H9 (cell line): ENCODE data around the gene FAM217B. TPM values are rescaled to one million over a fixed set of nuclear protein-coding genes. Genes with fewer than 3 reads are reported as not detected.

Experiments used
- DNase-seq: peaks from one replicate; pipeline ENCODE4 v3.0.0-alpha.2; 2017
- H2AFZ ChIP-seq: one replicate; pipeline ENCODE4 v1.6.1; 2013; ENCODE audit warnings: mild to moderate bottlenecking, low read length, control low read depth, moderate library complexity
- H2AK5ac ChIP-seq: 2 replicates; pipeline ENCODE4 v1.6.1; 2013; ENCODE audit warnings: low read length, control low read depth, mixed read lengths; ENCODE audit not compliant: insufficient read length
- H2BK120ac ChIP-seq: one replicate; pipeline ENCODE4 v1.6.1; 2013; ENCODE audit warnings: low read depth, mild to moderate bottlenecking, low read length, control low read depth, inconsistent platforms; ENCODE audit not compliant: poor library complexity, severe bottlenecking
- H2BK12ac ChIP-seq: 2 replicates; pipeline ENCODE4 v1.6.1; 2013; ENCODE audit warnings: low read length, control low read depth, mixed read lengths, low read depth; ENCODE audit not compliant: insufficient read length
- H2BK15ac ChIP-seq: 2 replicates; pipeline ENCODE4 v1.6.1; 2013; ENCODE audit warnings: low read depth, low read length, control low read depth
- H2BK20ac ChIP-seq: one replicate; pipeline ENCODE4 v1.6.1; 2013; ENCODE audit warnings: low read depth, mild to moderate bottlenecking, low read length, control low read depth, inconsistent platforms; ENCODE audit not compliant: poor library complexity, severe bottlenecking
- H2BK5ac ChIP-seq: 2 replicates; pipeline ENCODE4 v1.6.1; 2013; ENCODE audit warnings: low read length, control low read depth, mixed read lengths; ENCODE audit not compliant: insufficient read length
- H3K14ac ChIP-seq: 2 replicates; pipeline ENCODE4 v1.6.1; 2013; ENCODE audit warnings: low read length, control low read depth; ENCODE audit not compliant: insufficient read depth
- H3K18ac ChIP-seq: 2 replicates; pipeline ENCODE4 v1.6.1; 2013; ENCODE audit warnings: low read depth, mild to moderate bottlenecking, mixed read lengths, low read length, control low read depth; ENCODE audit not compliant: insufficient read length
- H3K23ac ChIP-seq: 2 replicates; pipeline ENCODE4 v1.6.1; 2013; ENCODE audit warnings: low read length, control low read depth, mixed read lengths, low read depth; ENCODE audit not compliant: insufficient read length
- H3K23me2 ChIP-seq: 2 replicates; pipeline ENCODE4 v1.6.1; 2013; ENCODE audit warnings: low read depth, mild to moderate bottlenecking, mixed read lengths, low read length, control low read depth; ENCODE audit not compliant: insufficient read length, poor library complexity, severe bottlenecking
- H3K27ac ChIP-seq: 2 replicates; pipeline ENCODE4 v1.5.1; 2013; ENCODE audit warnings: low read length, control low read depth, mixed read lengths, low read depth; ENCODE audit not compliant: insufficient read length
- H3K27me3 ChIP-seq: 2 replicates; pipeline ENCODE4 v1.6.1; 2013; ENCODE audit warnings: low read length, control low read depth, inconsistent platforms; ENCODE audit not compliant: insufficient read depth
- H3K4ac ChIP-seq: 2 replicates; pipeline ENCODE4 v1.6.1; 2013; ENCODE audit warnings: low read depth, mild to moderate bottlenecking, control low read depth, inconsistent platforms, low read length, moderate library complexity
- H3K4me1 ChIP-seq: 2 replicates; pipeline ENCODE4 v1.6.1; 2013; ENCODE audit warnings: low read length, control low read depth, inconsistent platforms; ENCODE audit not compliant: insufficient read depth
- H3K4me2 ChIP-seq: 2 replicates; pipeline ENCODE4 v1.6.1; 2013; ENCODE audit warnings: low read length, control low read depth, mixed read lengths; ENCODE audit not compliant: insufficient read length, insufficient read depth
- H3K56ac ChIP-seq: 2 replicates; pipeline ENCODE4 v1.6.1; 2013; ENCODE audit warnings: low read depth, mild to moderate bottlenecking, mixed read lengths, low read length, control low read depth; ENCODE audit not compliant: insufficient read length
- H3K79me1 ChIP-seq: 2 replicates; pipeline ENCODE4 v1.6.1; 2013; ENCODE audit warnings: low read depth, mild to moderate bottlenecking, moderate library complexity, low read length, control low read depth, inconsistent platforms; ENCODE audit not compliant: insufficient read depth, poor library complexity, severe bottlenecking
- H3K79me2 ChIP-seq: 2 replicates; pipeline ENCODE4 v1.6.1; 2013; ENCODE audit warnings: low read length, control low read depth, inconsistent platforms; ENCODE audit not compliant: insufficient read depth
- H3K9ac ChIP-seq: 2 replicates; pipeline ENCODE4 v1.6.1; 2013; ENCODE audit warnings: low read length, control low read depth, mixed read lengths; ENCODE audit not compliant: insufficient read length; ENCODE audit errors: extremely low read depth
- H3K9me3 ChIP-seq: one replicate; pipeline ENCODE4 v1.6.1; 2013; ENCODE audit warnings: low read depth, low read length, inconsistent platforms; ENCODE audit not compliant: control insufficient read depth
- H3T11ph ChIP-seq: one replicate; pipeline ENCODE4 v1.6.1; 2013; ENCODE audit warnings: mild to moderate bottlenecking, low read length, control low read depth, inconsistent platforms
- H4K20me1 ChIP-seq: one replicate; pipeline ENCODE4 v1.6.1; 2013; ENCODE audit not compliant: control insufficient read depth, insufficient read length, insufficient read depth
- H4K5ac ChIP-seq: 2 replicates; pipeline ENCODE4 v1.6.1; 2013; ENCODE audit warnings: low read depth, mild to moderate bottlenecking, mixed read lengths, low read length, control low read depth; ENCODE audit not compliant: insufficient read length
- H4K8ac ChIP-seq: replicated peaks from 2 replicates; pipeline ENCODE4 v1.6.1; 2013; ENCODE audit warnings: low read length, control low read depth, mixed read lengths, low read depth; ENCODE audit not compliant: insufficient read length
- H4K91ac ChIP-seq: 2 replicates; pipeline ENCODE4 v1.6.1; 2013; ENCODE audit warnings: low read depth, mild to moderate bottlenecking, moderate library complexity, mixed read lengths, low read length, control low read depth; ENCODE audit not compliant: insufficient read length
- H3K27ac Mint-ChIP-seq, 3 experiments: 2 replicates in 2 of 3; 3 replicates in 1 of 3; pipeline ENCODE4 v1.8.0; 2020 to 2021; ENCODE audit warnings: mixed read lengths in 3 of 3, mild to moderate bottlenecking in 1 of 3, moderate library complexity in 1 of 3
- H3K27me3 Mint-ChIP-seq: 2 replicates; pipeline ENCODE4 v1.8.0; 2021; ENCODE audit warnings: low read depth, mild to moderate bottlenecking, moderate library complexity, mixed read lengths
- H3K36me3 Mint-ChIP-seq, 3 experiments: 2 replicates in 2 of 3; 3 replicates in 1 of 3; pipeline ENCODE4 v1.8.0; 2020 to 2021; ENCODE audit warnings: low read depth in 3 of 3, mixed read lengths in 3 of 3; ENCODE audit not compliant: insufficient read depth in 1 of 3
- H3K4me1 Mint-ChIP-seq, 2 experiments: 2 replicates each; pipeline ENCODE4 v1.8.0; 2020; ENCODE audit warnings: mixed read lengths in 2 of 2
- H3K4me3 Mint-ChIP-seq, 2 experiments: 2 replicates in 1 of 2; 3 replicates in 1 of 2; pipeline ENCODE4 v1.8.0; 2020 to 2021; ENCODE audit warnings: mild to moderate bottlenecking in 2 of 2, mixed read lengths in 2 of 2, moderate library complexity in 1 of 2
- H3K9me3 Mint-ChIP-seq, 2 experiments: 2 replicates in 1 of 2; 3 replicates in 1 of 2; pipeline ENCODE4 v1.8.0; 2020; ENCODE audit warnings: mild to moderate bottlenecking in 2 of 2, mixed read lengths in 2 of 2, moderate library complexity in 1 of 2
- total RNA-seq: library from RNA; stranded (reverse); gene quantifications from 2 replicates; pipeline ENCODE4 v1.2.1, GENCODE V29; 2021
- TF ChIP-seq, protein P1 (sequence below): fragments of 200-600 bp; sonication (generic); conservative IDR thresholded peaks from 3 replicates; pipeline ENCODE4 v1.8.0; 2021; ENCODE audit warnings: antibody characterized with exemption, mild to moderate bottlenecking

FAM217B gene
- total RNA-seq, 1 experiment from 2014 or later: 24.5 TPM

DNA sequence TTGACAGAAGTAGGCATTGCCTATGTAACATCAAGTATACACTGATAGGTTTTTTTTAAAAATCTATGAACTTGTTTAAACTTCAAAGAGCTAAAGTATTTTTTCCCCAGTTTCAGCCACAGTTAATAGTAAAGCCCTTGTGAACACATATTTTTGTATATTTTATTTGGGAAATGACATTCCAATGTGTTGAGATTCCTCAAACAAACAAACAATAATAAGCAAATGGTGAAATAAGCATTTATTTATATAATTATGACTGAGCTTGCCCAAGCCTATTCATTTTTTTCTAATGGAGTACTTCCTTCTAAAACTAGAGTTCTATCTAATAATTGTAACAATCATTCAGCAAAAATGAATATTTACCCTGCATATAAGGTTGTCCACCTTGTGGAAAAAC, 19.2 kb upstream of the FAM217B start:
- H2BK12ac ChIP-seq: no peak overlapping the region
- H2BK5ac ChIP-seq: no peak overlapping the region
- H3K23me2 ChIP-seq: no peaks in the 10 kb centered on the region
- no peak overlapping the region for H3K9ac ChIP-seq
- no peak overlapping the region for H4K8ac ChIP-seq
- H2BK120ac ChIP-seq: no peak overlapping the region
- no peak overlapping the region for H3K4me2 ChIP-seq
- no peak overlapping the region for H3K4ac ChIP-seq
- H3K36me3 Mint-ChIP-seq: no peaks in the 10 kb centered on the region
- DNase-seq: no peak
- H3K27ac Mint-ChIP-seq: no peak overlapping the region
- H3K27ac ChIP-seq: no peak overlapping the region
- no peaks in the 10 kb centered on the region for H3K4me1 ChIP-seq
- H3K56ac ChIP-seq: no peak overlapping the region
- H2BK20ac ChIP-seq: no peak overlapping the region
- no peak overlapping the region for H3K4me3 Mint-ChIP-seq
- no peak overlapping the region for H3K14ac ChIP-seq
- H3K9me3 ChIP-seq: no peaks in the 10 kb centered on the region
- no peak overlapping the region for H3K23ac ChIP-seq
- no peak overlapping the region for H2AK5ac ChIP-seq
- H4K20me1 ChIP-seq: no peaks in the 10 kb centered on the region
- H3T11ph ChIP-seq: no peak overlapping the region
- H3K79me2 ChIP-seq: no peaks in the 10 kb centered on the region
- H2AFZ ChIP-seq: no peak overlapping the region
- H3K4me1 Mint-ChIP-seq: no peaks in the 10 kb centered on the region
- H3K18ac ChIP-seq: no peak overlapping the region
- TF ChIP-seq, protein P1, sequence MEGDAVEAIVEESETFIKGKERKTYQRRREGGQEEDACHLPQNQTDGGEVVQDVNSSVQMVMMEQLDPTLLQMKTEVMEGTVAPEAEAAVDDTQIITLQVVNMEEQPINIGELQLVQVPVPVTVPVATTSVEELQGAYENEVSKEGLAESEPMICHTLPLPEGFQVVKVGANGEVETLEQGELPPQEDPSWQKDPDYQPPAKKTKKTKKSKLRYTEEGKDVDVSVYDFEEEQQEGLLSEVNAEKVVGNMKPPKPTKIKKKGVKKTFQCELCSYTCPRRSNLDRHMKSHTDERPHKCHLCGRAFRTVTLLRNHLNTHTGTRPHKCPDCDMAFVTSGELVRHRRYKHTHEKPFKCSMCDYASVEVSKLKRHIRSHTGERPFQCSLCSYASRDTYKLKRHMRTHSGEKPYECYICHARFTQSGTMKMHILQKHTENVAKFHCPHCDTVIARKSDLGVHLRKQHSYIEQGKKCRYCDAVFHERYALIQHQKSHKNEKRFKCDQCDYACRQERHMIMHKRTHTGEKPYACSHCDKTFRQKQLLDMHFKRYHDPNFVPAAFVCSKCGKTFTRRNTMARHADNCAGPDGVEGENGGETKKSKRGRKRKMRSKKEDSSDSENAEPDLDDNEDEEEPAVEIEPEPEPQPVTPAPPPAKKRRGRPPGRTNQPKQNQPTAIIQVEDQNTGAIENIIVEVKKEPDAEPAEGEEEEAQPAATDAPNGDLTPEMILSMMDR: no peak
- H3K79me1 ChIP-seq: no peaks in the 10 kb centered on the region
- no peak overlapping the region for H4K5ac ChIP-seq
- H4K91ac ChIP-seq: no peak overlapping the region
- H2BK15ac ChIP-seq: no peak overlapping the region
- no peaks in the 10 kb centered on the region for H3K27me3 ChIP-seq
- H3K9me3 Mint-ChIP-seq: no peaks in the 10 kb centered on the region
- H3K27me3 Mint-ChIP-seq: peaks cover 2% of the 10 kb centered on the region; the same call in 1 of the 2 replicates
